ENCODE results near the gene FAM3C. TPM values are rescaled to one million over a fixed set of nuclear protein-coding genes. Genes with fewer than 3 reads are reported as not detected.

The FAM3C gene
- total and polyA plus RNA-seq, 2 of the 4 experiments (the other 2 are of a cell fraction), result 11.5 to 45.8 TPM

GRCh38 chr7:121414436-121414835 lies 18.3 kb upstream of the FAM3C start:
- H3K4me2 ChIP-seq (ENCODE audit: low read depth, low read length), result no peak overlapping the region
- H4K5ac ChIP-seq (ENCODE audit: low read depth, low read length), result no peak overlapping the region
- H4K20me1 ChIP-seq (ENCODE audit: insufficient read depth, low read length), result no peaks in the 10 kb centered on the region
- no peaks in the 10 kb centered on the region for H3K79me1 ChIP-seq (ENCODE audit: low read depth in 1 of 2, low read length in 2 of 2)
- intact Hi-C loops (cut with micrococcal nuclease), result no loop called here
- no peak overlapping the region for H4K91ac ChIP-seq (ENCODE audit: insufficient read depth, low read depth, low read length)
- H3K36me3 ChIP-seq (ENCODE audit: control insufficient read depth, insufficient read depth, low read length), result no peaks in the 10 kb centered on the region
- ATAC-seq (ENCODE audit: low read depth), result no peak
- H2BK15ac ChIP-seq (ENCODE audit: low read depth, low read length), result no peak overlapping the region
- no peak overlapping the region for H3K18ac ChIP-seq (ENCODE audit: low read depth, low read length)
- H2BK5ac ChIP-seq (ENCODE audit: low read depth, low read length, poor library complexity, severe bottlenecking), result no peak overlapping the region
- no peak overlapping the region for H2AFZ ChIP-seq (replicated peaks; ENCODE audit: low read length, poor library complexity)
- no peaks in the 10 kb centered on the region for H3K9me1 ChIP-seq (ENCODE audit: insufficient read depth, low read length)
- in situ Hi-C loops (cut with MboI; ENCODE audit: low sequenced_read_pairs), result no loop called here
- no peak overlapping the region for H3K56ac ChIP-seq (ENCODE audit: extremely low read depth, insufficient read depth, low read length)
- H3K9me3 ChIP-seq (ENCODE audit: control insufficient read depth, insufficient read depth, low read length), result no peaks in the 10 kb centered on the region
- no peak overlapping the region for H3K9ac ChIP-seq (ENCODE audit: low read depth, low read length)
- dilution Hi-C loops (cut with HindIII; ENCODE audit: low sequenced_read_pairs, unreplicated experiment), result no loop called here
- CTCF ChIA-PET, result interaction anchor here (1.2 kb wide), 1 partner anchor 18 kb away, joined by 7 read pairs; the partner anchor contains the start of gene FAM3C
- peaks cover 7% of the 10 kb centered on the region for H3K27me3 ChIP-seq (ENCODE audit: control insufficient read depth, insufficient read depth, low read length)
- H3K27ac ChIP-seq (ENCODE audit: insufficient read depth, low read length), result no peak overlapping the region
- no peaks in the 10 kb centered on the region for H3K4me1 ChIP-seq (ENCODE audit: control insufficient read depth, insufficient read depth, low read length)
- no peak overlapping the region for H3K23ac ChIP-seq (ENCODE audit: low read depth, low read length)
- POLR2A ChIA-PET (ENCODE audit: unreplicated experiment), result no interaction called here
- H4K8ac ChIP-seq (ENCODE audit: low read depth in 2 of 2, low read length in 2 of 2), result no peak overlapping the region
- H3K14ac ChIP-seq (replicated peaks; ENCODE audit: low read depth, low read length), result no peak overlapping the region
- no TSS peak for BruUV-seq (replicated peaks)
- no peak overlapping the region for H3K4me3 ChIP-seq (ENCODE audit: insufficient read depth, low read depth, low read length)
- DNase-seq, result no peak
- H3K4ac ChIP-seq (ENCODE audit: low read depth, low read length), result no peak overlapping the region
- H2BK20ac ChIP-seq (ENCODE audit: low read depth, low read length), result no peak overlapping the region
- TF ChIP-seq USF2 (IDR thresholded peaks at IDR 0.05; ENCODE audit: low read depth, low read length) (no peak), CEBPB (IDR thresholded peaks at IDR 0.05; ENCODE audit: low read depth, low read length) (no peak), ELK1 (IDR thresholded peaks at IDR 0.05; ENCODE audit: borderline replicate concordance, low read depth, low read length) (no peak), SMC3 (IDR thresholded peaks at IDR 0.05; ENCODE audit: low read depth, low read length) (no peak), NFE2L2 (IDR thresholded peaks at IDR 0.05; ENCODE audit: low read depth, low read length) (no peak), RCOR1 (IDR thresholded peaks at IDR 0.05; ENCODE audit: insufficient replicate concordance, low read length) (no peak), MXI1 (IDR thresholded peaks at IDR 0.05; ENCODE audit: borderline replicate concordance, low read depth, low read length) (no peak), FOS (IDR thresholded peaks at IDR 0.05; ENCODE audit: low read depth, low read length) (no peak), CHD1 (IDR thresholded peaks at IDR 0.05; ENCODE audit: low read depth, low read length) (no peak), POLR2A (IDR thresholded peaks at IDR 0.05; ENCODE audit: low read depth, low read length) (no peak), MAFK (IDR thresholded peaks at IDR 0.05; ENCODE audit: low read depth, low read length) (no peak), CTCF (conservative IDR thresholded peaks at IDR 0.05; ENCODE audit: low read depth, low read length) (no peak)
- WGBS, 2 experiments (ENCODE audit: extremely low coverage in 2 of 2, insufficient read length in 1 of 2), result no CpG with 5 or more reads among the region's 1 CpG
- H2AK5ac ChIP-seq (ENCODE audit: low read depth, low read length), result no peak overlapping the region
- H2AK9ac ChIP-seq (replicated peaks; ENCODE audit: low read depth, low read length, poor library complexity), result no peak overlapping the region
- no peak overlapping the region for H2BK120ac ChIP-seq (ENCODE audit: low read depth, low read length)

All from IMR-90 (cell line).